IMR-90 (cell line): Measurements from ENCODE around the gene DUSP6. TPM values are rescaled to one million over a fixed set of nuclear protein-coding genes. Genes with fewer than 3 reads are reported as not detected.

ENCODE experiments used
- ATAC-seq: fragments of 200-7000 bp; cut with Tn5 transposase; 2 replicates; pipeline ENCODE4 v1.9.1; 2020; ENCODE audit warnings: low read depth, mild to moderate bottlenecking, moderate library complexity
- BruUV-seq: library from RNA; stranded (reverse); fragments of 400-500 nt; replicated peaks from 2 replicates; lab custom pipeline; 2021; lab: Mats Ljungman, UMichigan
- CTCF ChIA-PET: fragments of 300-600 bp; formaldehyde crosslinking; extraction: SDS; loops from one replicate; lab custom pipeline; 2021; ENCODE audit warnings: antibody characterized with exemption; lab: Yijun Ruan, JAX
- POLR2A ChIA-PET: fragments of 300-600 bp; sonication (Branson Sonifier 250); formaldehyde crosslinking; loops from one replicate; lab custom pipeline; 2022; ENCODE audit warnings: antibody characterized with exemption; ENCODE audit not compliant: unreplicated experiment; lab: Charles Lee
- DNase-seq: peaks from one replicate; pipeline ENCODE4 v3.0.0; 2013
- H2AFZ ChIP-seq: replicated peaks from 2 replicates; pipeline ENCODE3; 2013; ENCODE audit warnings: low read length, mild to moderate bottlenecking; ENCODE audit not compliant: poor library complexity
- H2AK5ac ChIP-seq: 2 replicates; pipeline ENCODE4 v1.6.1; 2013; ENCODE audit warnings: low read depth, low read length, inconsistent platforms
- H2AK9ac ChIP-seq: replicated peaks from 2 replicates; pipeline ENCODE3; 2013; ENCODE audit warnings: mild to moderate bottlenecking, low read depth, low read length, moderate library complexity; ENCODE audit not compliant: poor library complexity
- H2BK120ac ChIP-seq: 2 replicates; pipeline ENCODE4 v1.6.1; 2013; ENCODE audit warnings: low read depth, low read length, inconsistent platforms
- H2BK15ac ChIP-seq: 3 replicates; pipeline ENCODE4 v1.6.1; 2013; ENCODE audit warnings: low read depth, low read length, inconsistent platforms
- H2BK20ac ChIP-seq: 2 replicates; pipeline ENCODE4 v1.6.1; 2013; ENCODE audit warnings: low read depth, mild to moderate bottlenecking, inconsistent platforms, low read length, moderate library complexity
- H2BK5ac ChIP-seq: 2 replicates; pipeline ENCODE4 v1.6.1; 2013; ENCODE audit warnings: mild to moderate bottlenecking, low read depth, low read length, inconsistent platforms; ENCODE audit not compliant: poor library complexity, severe bottlenecking
- H3K14ac ChIP-seq: replicated peaks from 2 replicates; pipeline ENCODE4 v1.6.1; 2013; ENCODE audit warnings: low read depth, low read length, inconsistent platforms
- H3K18ac ChIP-seq: 2 replicates; pipeline ENCODE4 v1.6.1; 2013; ENCODE audit warnings: low read depth, low read length, control low read depth
- H3K23ac ChIP-seq: 2 replicates; pipeline ENCODE4 v1.6.1; 2013; ENCODE audit warnings: low read depth, low read length, inconsistent platforms
- H3K27ac ChIP-seq: 2 replicates; pipeline ENCODE4 v1.5.1; 2013; ENCODE audit warnings: mild to moderate bottlenecking, control low read depth, low read length; ENCODE audit not compliant: insufficient read depth
- H3K27me3 ChIP-seq: 2 replicates; pipeline ENCODE4 v1.6.1; 2013; ENCODE audit warnings: low read length; ENCODE audit not compliant: control insufficient read depth, insufficient read depth
- H3K36me3 ChIP-seq: 2 replicates; pipeline ENCODE4 v1.6.1; 2013; ENCODE audit warnings: low read length, mixed read lengths; ENCODE audit not compliant: control insufficient read depth, insufficient read depth
- H3K4ac ChIP-seq: 2 replicates; pipeline ENCODE4 v1.6.1; 2013; ENCODE audit warnings: low read depth, low read length, inconsistent platforms
- H3K4me1 ChIP-seq: 2 replicates; pipeline ENCODE4 v1.6.1; 2013; ENCODE audit warnings: low read length, mixed read lengths; ENCODE audit not compliant: control insufficient read depth, insufficient read depth
- H3K4me2 ChIP-seq: 2 replicates; pipeline ENCODE4 v1.6.1; 2013; ENCODE audit warnings: low read depth, mild to moderate bottlenecking, control low read depth, low read length, moderate library complexity
- H3K4me3 ChIP-seq: 2 replicates; pipeline ENCODE4 v1.5.1; 2013; ENCODE audit warnings: low read depth, mild to moderate bottlenecking, control low read depth, low read length, moderate library complexity; ENCODE audit not compliant: insufficient read depth
- H3K56ac ChIP-seq: 2 replicates; pipeline ENCODE4 v1.6.1; 2013; ENCODE audit warnings: low read length, inconsistent platforms; ENCODE audit not compliant: insufficient read depth; ENCODE audit errors: extremely low read depth
- H3K79me1 ChIP-seq, 2 experiments: 2 replicates each; pipeline ENCODE4 v1.6.1; 2013; ENCODE audit warnings: low read length in 2 of 2, inconsistent platforms in 1 of 2, low read depth in 1 of 2
- H3K9ac ChIP-seq: 2 replicates; pipeline ENCODE4 v1.6.1; 2013; ENCODE audit warnings: low read depth, low read length, control low read depth
- H3K9me1 ChIP-seq: 2 replicates; pipeline ENCODE4 v1.6.1; 2013; ENCODE audit warnings: low read length, inconsistent platforms; ENCODE audit not compliant: insufficient read depth
- H3K9me3 ChIP-seq: 2 replicates; pipeline ENCODE4 v1.6.1; 2013; ENCODE audit warnings: low read length; ENCODE audit not compliant: control insufficient read depth, insufficient read depth
- H4K20me1 ChIP-seq: 2 replicates; pipeline ENCODE4 v1.6.1; 2013; ENCODE audit warnings: low read length, inconsistent platforms; ENCODE audit not compliant: insufficient read depth
- H4K5ac ChIP-seq: 2 replicates; pipeline ENCODE4 v1.6.1; 2013; ENCODE audit warnings: mild to moderate bottlenecking, low read depth, low read length, control low read depth
- H4K8ac ChIP-seq, 2 experiments: 2 replicates each; pipeline ENCODE4 v1.6.1; 2013; ENCODE audit warnings: low read depth in 2 of 2, low read length in 2 of 2, control low read depth in 1 of 2, inconsistent platforms in 1 of 2
- H4K91ac ChIP-seq: 2 replicates; pipeline ENCODE4 v1.6.1; 2013; ENCODE audit warnings: low read depth, low read length, inconsistent platforms; ENCODE audit not compliant: insufficient read depth
- BHLHE40 ChIP-seq: fragments of 150-350 bp; IDR thresholded peaks from 2 replicates; pipeline ENCODE4 v1.6.1; 2016; ENCODE audit warnings: mild to moderate bottlenecking, low read depth, low read length
- CEBPB ChIP-seq: IDR thresholded peaks from 2 replicates; pipeline ENCODE4 v1.6.1; 2012; ENCODE audit warnings: low read depth, low read length, improper control_type of control experiment
- CHD1 ChIP-seq: IDR thresholded peaks from 2 replicates; pipeline ENCODE4 v1.6.1; 2012; ENCODE audit warnings: low read depth, low read length, improper control_type of control experiment
- FOS ChIP-seq: fragments of 150-350 bp; IDR thresholded peaks from 2 replicates; pipeline ENCODE4 v1.6.1; 2016; ENCODE audit warnings: low read depth, low read length
- MAFK ChIP-seq: IDR thresholded peaks from 2 replicates; pipeline ENCODE4 v1.6.1; 2012; ENCODE audit warnings: low read depth, low read length, improper control_type of control experiment
- MAZ ChIP-seq: IDR thresholded peaks from 2 replicates; pipeline ENCODE4 v1.6.1; 2012; ENCODE audit warnings: low read depth, mild to moderate bottlenecking, low read length, improper control_type of control experiment, moderate library complexity, borderline replicate concordance
- MXI1 ChIP-seq: IDR thresholded peaks from 2 replicates; pipeline ENCODE4 v1.6.1; 2012; ENCODE audit warnings: low read depth, mild to moderate bottlenecking, low read length, moderate library complexity, borderline replicate concordance
- NFE2L2 ChIP-seq: fragments of 150-350 bp; IDR thresholded peaks from 2 replicates; pipeline ENCODE4 v1.6.1; 2016; ENCODE audit warnings: low read depth, mild to moderate bottlenecking, low read length
- POLR2A ChIP-seq: IDR thresholded peaks from 2 replicates; pipeline ENCODE4 v1.6.1; 2012; ENCODE audit warnings: mild to moderate bottlenecking, low read depth, low read length
- RAD21 ChIP-seq: IDR thresholded peaks from 2 replicates; pipeline ENCODE4 v1.6.1; 2012; ENCODE audit warnings: low read length, improper control_type of control experiment
- RCOR1 ChIP-seq: IDR thresholded peaks from 2 replicates; pipeline ENCODE4 v1.6.1; 2012; ENCODE audit warnings: mild to moderate bottlenecking, low read length, improper control_type of control experiment; ENCODE audit not compliant: insufficient replicate concordance
- SMC3 ChIP-seq: fragments of 150-350 bp; IDR thresholded peaks from 2 replicates; pipeline ENCODE4 v1.6.1; 2016; ENCODE audit warnings: low read depth, mild to moderate bottlenecking, antibody characterized with exemption, low read length, moderate library complexity
- WGBS, 2 experiments: methylation state at CpG; one replicate each; pipeline versions ENCODE4 v1.1.5 to v1.1.7; 2013; ENCODE audit warnings: missing lambda C conversion rate in 2 of 2; ENCODE audit not compliant: insufficient read length in 1 of 2; ENCODE audit errors: extremely low coverage in 2 of 2; 5-methylcytosine and 5-hydroxymethylcytosine counted together
- dilution Hi-C: fragments of 300-500 bp; cut with HindIII; formaldehyde crosslinking; loops from one replicate; pipeline ENCODE4 v1.14.3; 2018; ENCODE audit warnings: low sequenced_read_pairs; ENCODE audit not compliant: unreplicated experiment
- in situ Hi-C: fragments of 300-500 bp; cut with MboI; formaldehyde crosslinking; loops from 3 replicates; pipeline ENCODE4 v1.14.3; 2019; ENCODE audit warnings: low sequenced_read_pairs, inconsistent platforms, mixed read lengths
- intact Hi-C: fragments of 100-400 bp; cut with micrococcal nuclease; formaldehyde crosslinking; loops from 2 replicates; pipeline ENCODE4 v1.10.0; 2022
- polyA plus RNA-seq, 3 experiments: library from polyadenylated mRNA; depleted of rRNA; stranded (reverse); fragments of >200 nt; gene quantifications; 2 replicates each; pipeline ENCODE4 v1.2.3, GENCODE V29; 2012; ENCODE audit warnings: low replicate concordance in 1 of 3
- total RNA-seq: library from RNA; depleted of rRNA; stranded (reverse); fragments of >200 nt; gene quantifications from 2 replicates; pipeline ENCODE4 v1.2.3, GENCODE V29; 2012
- TF ChIP-seq, protein P1 (sequence below): conservative IDR thresholded peaks from 2 replicates; pipeline ENCODE4 v1.5.1; 2012; ENCODE audit warnings: mild to moderate bottlenecking, low read depth, low read length, improper control_type of control experiment
- TF ChIP-seq, protein P2 (sequence below): fragments of 150-350 bp; IDR thresholded peaks from 2 replicates; pipeline ENCODE4 v1.6.1; 2017; ENCODE audit warnings: mild to moderate bottlenecking, antibody characterized with exemption, low read length, low read depth
- TF ChIP-seq, protein P3 (sequence below): fragments of 150-350 bp; IDR thresholded peaks from 2 replicates; pipeline ENCODE4 v1.6.1; 2016; ENCODE audit warnings: low read depth, mild to moderate bottlenecking, low read length, moderate library complexity, borderline replicate concordance

Gene DUSP6
- total and polyA plus RNA-seq, 2 of the 4 experiments (the other 2 are of a cell fraction) = 38.5 to 70.1 TPM

DNA sequence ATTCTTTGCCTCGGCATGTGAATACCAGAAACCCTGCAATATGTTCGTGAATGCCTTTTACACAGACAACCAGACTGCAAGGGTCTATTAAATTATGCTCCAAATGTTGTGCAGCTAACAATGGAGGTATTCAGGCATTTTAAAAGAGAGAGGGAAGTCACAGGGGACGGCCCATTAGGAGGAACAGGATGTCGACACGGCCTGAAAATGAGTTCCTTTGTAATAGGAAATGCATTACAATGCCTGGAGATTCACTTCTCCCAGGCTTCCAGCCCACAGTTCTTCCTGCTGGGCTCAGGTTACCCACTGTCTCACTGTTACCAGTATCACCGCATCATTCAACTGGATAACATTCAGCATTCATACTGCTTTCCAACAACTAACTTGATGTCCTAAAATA is 2.5 kb downstream of the DUSP6 start:
- peak overlapping the region; percentile 72 for H3K56ac ChIP-seq
- H2AK9ac ChIP-seq = no peak overlapping the region
- ATAC-seq (no peak), DNase-seq (peak; percentile 81)
- H3K23ac ChIP-seq = peak overlapping the region; percentile 99
- H3K9me3 ChIP-seq = no peaks in the 10 kb centered on the region
- ChIA-PET CTCF (no interaction called here), POLR2A (interaction anchor here (0.5 to 5.3 kb wide), 2 partner anchors 52 to 101 kb away, joined by 3 to 54 read pairs; no protein-coding TSS in a partner anchor)
- H3K4ac ChIP-seq = peak overlapping the region; percentile 92; the same call in 1 of the 2 replicates
- peak overlapping the region; percentile 89; the same call in 1 of the 2 replicates for H3K14ac ChIP-seq
- H3K36me3 ChIP-seq = peaks cover 11% of the 10 kb centered on the region
- no peaks in the 10 kb centered on the region for H3K27me3 ChIP-seq
- 27% methylated on average over 2 of the region's 6 CpGs; no CpG with 5 or more reads in 1 of the 2 experiments for WGBS, 2 experiments
- H4K91ac ChIP-seq = 0 out of 2 replicates have a peak overlapping the region, but pooled peaks have one; percentile 9
- H2BK120ac ChIP-seq = peak overlapping the region; percentile 33; the same call in 1 of the 2 replicates
- peak overlapping the region; percentile 89; the same call in 1 of the 2 replicates for H3K9ac ChIP-seq
- peak overlapping the region; percentile 6; the same call in 1 of the 2 replicates for H2BK20ac ChIP-seq
- H3K4me1 ChIP-seq = peaks cover 9% of the 10 kb centered on the region
- peaks cover 1 to 50% of the 10 kb centered on the region in 2 experiments for H3K79me1 ChIP-seq
- peaks cover 32% of the 10 kb centered on the region for H4K20me1 ChIP-seq
- H2AK5ac ChIP-seq = no peak overlapping the region; the same call in 1 of the 2 replicates
- peak overlapping the region; percentile 78 for H3K4me2 ChIP-seq
- peak overlapping the region; percentile 1; the same call in 1 of the 2 replicates for H3K27ac ChIP-seq
- H4K8ac ChIP-seq = peak overlapping the region in 1 of 2 experiments; percentile 46; a peak in 1 of 4 replicates
- peak overlapping the region; percentile 25; the same call in 1 of the 2 replicates for H3K18ac ChIP-seq
- H2BK5ac ChIP-seq = peak overlapping the region; percentile 88
- no peak overlapping the region for H4K5ac ChIP-seq
- intact Hi-C loops (loop anchor here (1.0 to 5.0 kb wide), 4 partner anchors 123 to 299 kb away; no protein-coding TSS in a partner anchor), in situ Hi-C loops (loop anchor here (10.0 kb wide), 1 partner anchor 175 kb away; the partner anchor contains the start of genes GALNT4 and POC1B), dilution Hi-C loops (no loop called here)
- H3K9me1 ChIP-seq = peaks cover 6% of the 10 kb centered on the region; the same call in 1 of the 2 replicates
- H2AFZ ChIP-seq = peak overlapping the region; percentile 32
- no peak overlapping the region for H2BK15ac ChIP-seq
- peak overlapping the region; percentile 91 for H3K4me3 ChIP-seq
- BruUV-seq = no TSS peak
- no peak for TF ChIP-seq BHLHE40
- no peak for TF ChIP-seq MAZ
- TF ChIP-seq MXI1 = no peak
- no peak for TF ChIP-seq CHD1
- TF ChIP-seq, protein P1, sequence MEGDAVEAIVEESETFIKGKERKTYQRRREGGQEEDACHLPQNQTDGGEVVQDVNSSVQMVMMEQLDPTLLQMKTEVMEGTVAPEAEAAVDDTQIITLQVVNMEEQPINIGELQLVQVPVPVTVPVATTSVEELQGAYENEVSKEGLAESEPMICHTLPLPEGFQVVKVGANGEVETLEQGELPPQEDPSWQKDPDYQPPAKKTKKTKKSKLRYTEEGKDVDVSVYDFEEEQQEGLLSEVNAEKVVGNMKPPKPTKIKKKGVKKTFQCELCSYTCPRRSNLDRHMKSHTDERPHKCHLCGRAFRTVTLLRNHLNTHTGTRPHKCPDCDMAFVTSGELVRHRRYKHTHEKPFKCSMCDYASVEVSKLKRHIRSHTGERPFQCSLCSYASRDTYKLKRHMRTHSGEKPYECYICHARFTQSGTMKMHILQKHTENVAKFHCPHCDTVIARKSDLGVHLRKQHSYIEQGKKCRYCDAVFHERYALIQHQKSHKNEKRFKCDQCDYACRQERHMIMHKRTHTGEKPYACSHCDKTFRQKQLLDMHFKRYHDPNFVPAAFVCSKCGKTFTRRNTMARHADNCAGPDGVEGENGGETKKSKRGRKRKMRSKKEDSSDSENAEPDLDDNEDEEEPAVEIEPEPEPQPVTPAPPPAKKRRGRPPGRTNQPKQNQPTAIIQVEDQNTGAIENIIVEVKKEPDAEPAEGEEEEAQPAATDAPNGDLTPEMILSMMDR = no peak
- TF ChIP-seq MAFK = no peak
- TF ChIP-seq RCOR1 = no peak
- TF ChIP-seq, protein P2, sequence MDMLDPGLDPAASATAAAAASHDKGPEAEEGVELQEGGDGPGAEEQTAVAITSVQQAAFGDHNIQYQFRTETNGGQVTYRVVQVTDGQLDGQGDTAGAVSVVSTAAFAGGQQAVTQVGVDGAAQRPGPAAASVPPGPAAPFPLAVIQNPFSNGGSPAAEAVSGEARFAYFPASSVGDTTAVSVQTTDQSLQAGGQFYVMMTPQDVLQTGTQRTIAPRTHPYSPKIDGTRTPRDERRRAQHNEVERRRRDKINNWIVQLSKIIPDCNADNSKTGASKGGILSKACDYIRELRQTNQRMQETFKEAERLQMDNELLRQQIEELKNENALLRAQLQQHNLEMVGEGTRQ = no peak
- TF ChIP-seq FOS = no peak
- no peak for TF ChIP-seq POLR2A
- TF ChIP-seq, protein P3, sequence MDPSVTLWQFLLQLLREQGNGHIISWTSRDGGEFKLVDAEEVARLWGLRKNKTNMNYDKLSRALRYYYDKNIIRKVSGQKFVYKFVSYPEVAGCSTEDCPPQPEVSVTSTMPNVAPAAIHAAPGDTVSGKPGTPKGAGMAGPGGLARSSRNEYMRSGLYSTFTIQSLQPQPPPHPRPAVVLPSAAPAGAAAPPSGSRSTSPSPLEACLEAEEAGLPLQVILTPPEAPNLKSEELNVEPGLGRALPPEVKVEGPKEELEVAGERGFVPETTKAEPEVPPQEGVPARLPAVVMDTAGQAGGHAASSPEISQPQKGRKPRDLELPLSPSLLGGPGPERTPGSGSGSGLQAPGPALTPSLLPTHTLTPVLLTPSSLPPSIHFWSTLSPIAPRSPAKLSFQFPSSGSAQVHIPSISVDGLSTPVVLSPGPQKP = no peak
- TF ChIP-seq CEBPB = no peak
- TF ChIP-seq NFE2L2 = no peak
- no peak for TF ChIP-seq SMC3
- no peak; the same call in 1 of the 2 replicates for TF ChIP-seq RAD21
